ENCODE measurements around the gene SEMA3B.

Gene SEMA3B

DNA sequence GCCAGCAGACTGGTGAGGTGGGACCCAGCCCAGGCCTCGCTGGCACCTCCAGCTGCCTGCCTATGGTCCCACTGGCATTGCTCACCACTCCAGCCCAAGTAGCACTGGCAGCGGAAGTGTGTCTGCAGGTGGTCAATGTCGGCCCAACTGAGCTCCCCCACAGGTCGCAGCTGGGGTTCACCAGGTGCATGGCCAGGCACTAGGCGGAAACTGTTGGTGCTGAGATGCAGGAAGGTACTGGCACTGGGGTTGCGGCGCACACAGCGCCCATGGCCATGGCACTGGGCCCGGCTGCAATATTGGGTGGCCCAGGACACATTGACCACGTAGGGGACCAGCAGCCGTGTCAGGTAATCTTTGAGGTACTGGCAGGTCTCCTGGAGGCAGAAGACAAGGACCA, 49.2 kb downstream of the SEMA3B start:
- no peak for TF ChIP-seq CTCF (IDR thresholded peaks at IDR 0.05; ENCODE audit: borderline replicate concordance, insufficient read depth, low read depth, low read length)
- H3K4me3 ChIP-seq (ENCODE audit: low read depth, low read length) = no peak overlapping the region

DNA sequence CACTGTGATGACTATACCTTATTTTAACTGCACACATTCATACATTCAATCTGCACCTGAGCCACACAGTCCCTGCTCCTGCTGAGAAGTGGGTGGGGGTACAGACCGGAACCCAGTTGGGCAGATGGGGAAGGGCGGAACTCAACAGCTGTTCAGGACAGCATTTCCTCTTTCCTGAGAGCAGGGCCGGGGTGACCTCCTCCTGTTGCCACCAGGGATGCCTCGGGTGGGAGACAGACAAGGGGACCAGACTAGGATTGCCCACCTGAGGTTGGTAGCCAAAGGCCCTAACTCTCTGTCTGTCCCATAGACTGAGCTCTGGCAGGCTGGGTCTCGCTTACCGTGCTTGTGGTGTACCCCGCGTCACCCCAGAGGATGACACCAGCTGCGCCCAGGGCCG, 49.7 kb downstream of the SEMA3B start:
- H3K4me3 ChIP-seq (ENCODE audit: low read depth, low read length) = no peak overlapping the region

DNA sequence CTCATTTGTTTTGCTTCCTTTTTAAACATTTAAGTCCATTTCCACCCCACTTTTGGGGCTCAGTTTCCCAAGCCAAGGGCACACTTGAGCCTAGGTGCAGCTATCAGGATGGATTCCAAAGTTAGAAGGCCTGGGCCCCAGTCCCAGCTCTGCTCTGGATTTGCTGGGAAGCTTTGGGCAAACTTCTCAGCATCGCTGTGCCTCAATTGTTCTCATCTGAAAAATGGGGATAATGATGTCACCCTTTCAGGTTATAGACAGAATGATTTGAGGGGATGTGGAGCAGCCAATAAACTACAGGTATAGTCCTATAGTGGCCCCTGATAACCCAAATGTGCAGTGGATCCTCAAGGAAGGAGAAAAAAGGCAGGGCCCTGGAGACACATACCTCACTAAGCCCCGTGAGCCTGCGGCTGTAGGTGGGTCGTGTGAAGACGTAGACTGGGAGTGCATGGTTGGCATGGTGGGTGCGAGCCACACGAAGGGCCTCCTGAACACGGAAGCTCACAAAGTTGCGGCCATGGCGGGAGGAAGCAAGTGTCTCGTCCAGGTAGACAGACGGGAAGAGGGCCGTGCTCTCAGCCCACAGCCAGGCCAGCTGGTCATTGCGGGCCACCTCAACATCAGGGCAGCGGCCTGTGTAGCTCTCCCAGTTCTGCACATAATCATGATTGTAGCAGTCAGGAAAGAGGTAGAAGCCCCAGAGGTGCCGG, 50.4 kb downstream of the SEMA3B start:
- no peak for TF ChIP-seq CTCF (IDR thresholded peaks at IDR 0.05; ENCODE audit: borderline replicate concordance, insufficient read depth, low read depth, low read length)
- no peak overlapping the region for H3K4me3 ChIP-seq (ENCODE audit: low read depth, low read length)

More for the DNA sequence above, 49.7 kb downstream of the SEMA3B start:
- TF ChIP-seq CTCF (IDR thresholded peaks at IDR 0.05; ENCODE audit: borderline replicate concordance, insufficient read depth, low read depth, low read length) = no peak

DNA sequence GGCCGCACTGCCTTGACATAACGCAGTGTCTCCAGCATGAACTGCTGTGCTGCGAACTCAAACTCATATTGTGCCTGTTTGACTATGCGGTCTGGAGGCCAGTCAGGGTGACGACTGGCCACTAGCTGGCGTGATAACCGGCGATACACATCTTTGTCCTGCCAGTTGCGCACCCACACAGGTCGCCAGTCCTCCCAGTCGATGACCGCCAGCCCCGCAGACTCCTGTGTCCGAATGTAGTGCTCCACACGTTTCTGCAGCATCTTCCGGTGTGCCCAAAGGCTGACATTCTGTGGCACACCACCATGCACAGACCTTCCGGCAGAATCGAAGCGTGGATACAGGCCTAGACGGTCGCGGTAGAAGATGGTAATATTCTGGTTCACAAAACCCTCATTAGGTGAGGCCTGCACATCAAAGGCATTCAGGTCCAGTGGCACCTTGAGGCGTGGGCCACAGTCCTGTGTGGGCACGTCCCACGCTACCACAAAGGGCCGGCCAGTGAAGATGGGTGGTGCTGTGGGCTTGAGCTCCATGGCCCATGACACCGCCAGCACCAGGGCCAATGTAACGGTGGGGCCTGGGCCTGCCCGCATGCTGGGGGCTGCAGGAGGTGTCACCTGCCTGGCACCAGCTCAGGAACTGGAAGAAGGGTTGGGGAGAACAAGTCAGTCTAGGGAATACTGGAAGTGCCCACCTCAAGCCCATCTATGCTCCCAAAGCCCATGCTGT, 51.1 kb downstream of the SEMA3B start:
- peak overlapping the region; percentile 87 for H3K4me3 ChIP-seq (ENCODE audit: low read depth, low read length)
- TF ChIP-seq CTCF (IDR thresholded peaks at IDR 0.05; ENCODE audit: borderline replicate concordance, insufficient read depth, low read depth, low read length) = no peak

DNA sequence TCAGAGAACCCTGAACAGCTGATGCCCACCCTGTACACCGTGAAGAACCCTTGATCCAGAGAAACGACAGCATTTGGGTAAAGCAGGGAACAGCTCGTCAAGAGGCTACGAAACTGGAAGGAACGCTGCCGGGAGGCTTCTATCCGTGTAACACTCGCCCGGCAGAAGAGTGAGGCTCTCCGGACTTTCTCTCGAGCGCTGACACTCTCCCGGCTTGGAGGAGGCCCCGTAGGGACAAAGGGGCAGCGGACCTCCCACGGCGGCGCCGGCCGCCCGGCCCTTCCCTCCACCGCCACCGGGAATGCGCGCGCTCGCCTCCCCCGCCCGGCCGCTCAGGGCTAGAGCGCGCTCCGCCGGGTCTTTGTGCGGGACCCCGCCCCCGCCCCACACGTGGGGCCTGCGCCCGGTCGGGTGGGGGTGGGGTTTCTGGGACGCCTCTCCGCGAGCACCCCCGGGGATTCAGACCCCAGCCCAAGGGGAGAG, 51.9 kb downstream of the SEMA3B start:
- peak overlapping the region; percentile 87 for H3K4me3 ChIP-seq (ENCODE audit: low read depth, low read length)
- no peak for TF ChIP-seq CTCF (IDR thresholded peaks at IDR 0.05; ENCODE audit: borderline replicate concordance, insufficient read depth, low read depth, low read length)

- peak; percentile 63 for TF ChIP-seq CTCF (IDR thresholded peaks at IDR 0.05; ENCODE audit: borderline replicate concordance, insufficient read depth, low read depth, low read length)
- peak overlapping the region; percentile 87 for H3K4me3 ChIP-seq (ENCODE audit: low read depth, low read length)
Observed at GRCh38 chr3:50321336-50322114, 52.6 kb downstream of the SEMA3B start.

Data from GM12875 (cell line).